ENCODE measurements around the gene RMDN3. TPM values are rescaled to one million over a fixed set of nuclear protein-coding genes. Genes with fewer than 3 reads are reported as not detected.

RMDN3 gene
- polyA plus RNA-seq, 6 donors from 2014 or later, result 10.7 to 17.2 (median 12.1) TPM

- ATAC-seq (ENCODE audit: low read depth in 2 of 2) (no peak), DNase-seq (no peak)
- Mint-ChIP-seq H3K27me3 (no peaks in the 10 kb centered on the region), H3K9me3 (no peaks in the 10 kb centered on the region), H3K4me3 (no peak overlapping the region), H3K4me1 (no peaks in the 10 kb centered on the region), H3K36me3 (no peaks in the 10 kb centered on the region), H3K27ac (no peak overlapping the region)
Observed at GRCh38 chr15:40736575-40736974, 18.5 kb downstream of the RMDN3 start.

- DNase-seq, result no peak
- Mint-ChIP-seq H3K27me3 (no peaks in the 10 kb centered on the region), H3K9me3 (no peaks in the 10 kb centered on the region), H3K4me3 (no peak overlapping the region), H3K36me3 (no peaks in the 10 kb centered on the region), H3K27ac (peak overlapping the region in 1 of 6 donors; percentile 66), H3K4me1 (peaks cover 0 to 3% (median 0%) of the 10 kb centered on the region in 3 donors)
- no peak for ATAC-seq (ENCODE audit: low read depth in 2 of 2)
Observed at GRCh38 chr15:40731034-40731433, 24.0 kb downstream of the RMDN3 start.

GRCh38 chr15:40723919-40724318 lies 31.1 kb downstream of the RMDN3 start:
- Mint-ChIP-seq H3K9me3 (no peaks in the 10 kb centered on the region), H3K4me1 (peaks cover 0 to 3% (median 0%) of the 10 kb centered on the region in 3 donors), H3K27ac (no peak overlapping the region), H3K27me3 (no peaks in the 10 kb centered on the region), H3K4me3 (no peak overlapping the region), H3K36me3 (no peaks in the 10 kb centered on the region)
- no peak for DNase-seq
- no peak for ATAC-seq (ENCODE audit: low read depth in 2 of 2)

- no peak for DNase-seq
- ATAC-seq (ENCODE audit: low read depth in 2 of 2), result no peak
- H3K4me3 Mint-ChIP-seq, result no peak overlapping the region
- H3K9me3 Mint-ChIP-seq, result no peaks in the 10 kb centered on the region
- no peaks in the 10 kb centered on the region for H3K27me3 Mint-ChIP-seq
- no peaks in the 10 kb centered on the region for H3K36me3 Mint-ChIP-seq
- no peak overlapping the region for H3K27ac Mint-ChIP-seq
- H3K4me1 Mint-ChIP-seq, result no peaks in the 10 kb centered on the region
Observed at GRCh38 chr15:40722934-40723333, 32.1 kb downstream of the RMDN3 start.

- no peaks in the 10 kb centered on the region for H3K27me3 Mint-ChIP-seq
Observed at GRCh38 chr15:40722354-40722753, 32.7 kb downstream of the RMDN3 start.

GRCh38 chr15:40721701-40722100 lies 33.4 kb downstream of the RMDN3 start:
- ATAC-seq (ENCODE audit: low read depth in 2 of 2), result no peak
- no peak overlapping the region for H3K27ac Mint-ChIP-seq

More at GRCh38 chr15:40722354-40722753, 32.7 kb downstream of the RMDN3 start:
- H3K36me3 Mint-ChIP-seq, result no peaks in the 10 kb centered on the region
- H3K27ac Mint-ChIP-seq, result peak overlapping the region in 1 of 6 donors; percentile 40
- DNase-seq (no peak), ATAC-seq (ENCODE audit: low read depth in 2 of 2) (no peak)
- no peak overlapping the region for H3K4me3 Mint-ChIP-seq
- no peaks in the 10 kb centered on the region for H3K4me1 Mint-ChIP-seq
- H3K9me3 Mint-ChIP-seq, result no peaks in the 10 kb centered on the region

GRCh38 chr15:40716165-40716564 lies 38.9 kb downstream of the RMDN3 start:
- Mint-ChIP-seq H3K27me3 (no peaks in the 10 kb centered on the region), H3K36me3 (no peaks in the 10 kb centered on the region), H3K4me3 (no peak overlapping the region), H3K9me3 (no peaks in the 10 kb centered on the region), H3K27ac (no peak overlapping the region), H3K4me1 (no peaks in the 10 kb centered on the region)
- DNase-seq (no peak), ATAC-seq (ENCODE audit: low read depth in 2 of 2) (no peak)

More at GRCh38 chr15:40721701-40722100, 33.4 kb downstream of the RMDN3 start:
- H3K36me3 Mint-ChIP-seq, result no peaks in the 10 kb centered on the region
- H3K9me3 Mint-ChIP-seq, result no peaks in the 10 kb centered on the region
- DNase-seq, result no peak
- H3K4me1 Mint-ChIP-seq, result no peaks in the 10 kb centered on the region
- H3K27me3 Mint-ChIP-seq, result no peaks in the 10 kb centered on the region
- H3K4me3 Mint-ChIP-seq, result no peak overlapping the region

GRCh38 chr15:40714144-40714543 lies 40.9 kb downstream of the RMDN3 start:
- DNase-seq (no peak), ATAC-seq (ENCODE audit: low read depth in 2 of 2) (no peak)
- no peak overlapping the region for H3K4me3 Mint-ChIP-seq
- no peaks in the 10 kb centered on the region for H3K36me3 Mint-ChIP-seq
- H3K27ac Mint-ChIP-seq, result no peak overlapping the region
- H3K4me1 Mint-ChIP-seq, result no peaks in the 10 kb centered on the region
- no peaks in the 10 kb centered on the region for H3K27me3 Mint-ChIP-seq
- H3K9me3 Mint-ChIP-seq, result no peaks in the 10 kb centered on the region

GRCh38 chr15:40706121-40706520 lies 48.9 kb downstream of the RMDN3 start:
- Mint-ChIP-seq H3K4me3 (no peak overlapping the region), H3K36me3 (no peaks in the 10 kb centered on the region), H3K4me1 (no peaks in the 10 kb centered on the region), H3K9me3 (no peaks in the 10 kb centered on the region), H3K27me3 (no peaks in the 10 kb centered on the region), H3K27ac (no peak overlapping the region)
- no peak for ATAC-seq (ENCODE audit: low read depth in 2 of 2)
- DNase-seq, result no peak

- ATAC-seq (ENCODE audit: low read depth in 2 of 2) (no peak), DNase-seq (peak; percentile 5)
- H3K27me3 Mint-ChIP-seq, result no peaks in the 10 kb centered on the region
Observed at GRCh38 chr15:40702077-40702476, 53.0 kb downstream of the RMDN3 start.

GRCh38 chr15:40697916-40698315 lies 57.1 kb downstream of the RMDN3 start:
- Mint-ChIP-seq H3K36me3 (no peaks in the 10 kb centered on the region), H3K27me3 (no peaks in the 10 kb centered on the region), H3K4me1 (peaks cover 14 to 22% (median 22%) of the 10 kb centered on the region in 3 donors), H3K9me3 (no peaks in the 10 kb centered on the region), H3K27ac (no peak overlapping the region), H3K4me3 (no peak overlapping the region)
- no peak for DNase-seq
- no peak for ATAC-seq (ENCODE audit: low read depth in 2 of 2)

More at GRCh38 chr15:40702077-40702476, 53.0 kb downstream of the RMDN3 start:
- Mint-ChIP-seq H3K9me3 (no peaks in the 10 kb centered on the region), H3K27ac (no peak overlapping the region), H3K4me3 (no peak overlapping the region), H3K36me3 (no peaks in the 10 kb centered on the region), H3K4me1 (no peaks in the 10 kb centered on the region)

GRCh38 chr15:40696228-40696627 lies 58.8 kb downstream of the RMDN3 start:
- H3K27ac Mint-ChIP-seq, result peak overlapping the region in 1 of 6 donors; percentile 20
- H3K4me1 Mint-ChIP-seq, result peaks cover 14 to 26% (median 22%) of the 10 kb centered on the region in 3 donors
- H3K27me3 Mint-ChIP-seq, result no peaks in the 10 kb centered on the region
- peak overlapping the region; percentile 92 to 99 (median 99) for H3K4me3 Mint-ChIP-seq
- H3K36me3 Mint-ChIP-seq, result no peaks in the 10 kb centered on the region
- ATAC-seq (ENCODE audit: low read depth in 2 of 2) (no peak), DNase-seq (no peak)
- H3K9me3 Mint-ChIP-seq, result no peaks in the 10 kb centered on the region

- Mint-ChIP-seq H3K9me3 (no peaks in the 10 kb centered on the region), H3K36me3 (no peaks in the 10 kb centered on the region), H3K27ac (peak overlapping the region in 5 of 6 donors; percentile 73 to 99 (median 93)), H3K4me1 (peaks cover 14 to 26% (median 22%) of the 10 kb centered on the region in 3 donors), H3K27me3 (no peaks in the 10 kb centered on the region), H3K4me3 (peak overlapping the region; percentile 92 to 99 (median 99))
- DNase-seq, result no peak
- ATAC-seq (ENCODE audit: low read depth in 2 of 2), result no peak
Observed at GRCh38 chr15:40695469-40695890, 59.6 kb downstream of the RMDN3 start.

GRCh38 chr15:40694688-40695468 lies 60.2 kb downstream of the RMDN3 start, which contains the start of gene RAD51:
Gene RAD51, plus strand, starts transcription at chr15:40695174. Its CDS starts 3,585 bp downstream, at chr15:40698759.
- Mint-ChIP-seq H3K36me3 (peaks cover under 1 to 2% of the 10 kb centered on the region in 2 donors), H3K4me3 (peak within 1 kb of the TSS; percentile 92 to 99 (median 99)), H3K27ac (peak within 1 kb of the TSS; percentile 93 to 99 (median 98)), H3K4me1 (peaks cover 15 to 26% (median 22%) of the 10 kb centered on the region in 3 donors), H3K9me3 (no peaks in the 10 kb centered on the region), H3K27me3 (no peaks in the 10 kb centered on the region)
- DNase-seq, result peak; percentile 93
- peak; percentile 86 for ATAC-seq (ENCODE audit: low read depth in 2 of 2)

Data from naive B cell (primary cell).